ENCODE measurements around the gene RUBCN.
"Not testable (repeated sequence)": the region's sequence is repeated elsewhere in the genome, so short reads cannot be mapped to it uniquely, and the experiment has no call there.

The RUBCN gene

DNA sequence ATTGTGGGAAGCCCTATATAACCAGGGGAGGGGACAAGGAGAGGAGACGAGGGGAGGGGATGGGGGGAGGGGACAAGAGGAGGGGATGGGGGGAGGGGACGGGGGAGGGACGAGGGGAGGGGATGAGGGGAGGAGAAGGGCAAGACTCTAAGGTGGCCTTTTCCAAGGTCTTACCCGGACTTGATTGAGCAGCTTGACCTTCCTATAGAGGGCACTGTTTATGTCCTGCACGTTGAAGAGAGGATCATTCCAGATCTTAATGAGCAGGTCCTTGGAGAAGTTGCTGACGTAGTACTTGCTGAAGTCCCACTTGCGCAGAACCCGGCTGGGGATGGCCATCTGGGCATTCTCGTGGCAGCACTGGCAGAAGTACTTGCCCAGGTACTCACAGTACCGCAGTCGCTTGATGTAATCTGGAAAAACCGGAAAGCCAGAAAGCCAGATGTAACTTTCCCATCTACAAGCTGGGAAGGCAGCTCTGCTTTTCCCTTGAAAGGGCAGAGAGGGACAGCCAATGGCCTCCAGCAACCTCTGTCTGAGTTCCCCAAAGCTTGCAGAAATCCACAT is 55.7 kb downstream of the RUBCN start:
- DNase-seq, result no peak

DNA sequence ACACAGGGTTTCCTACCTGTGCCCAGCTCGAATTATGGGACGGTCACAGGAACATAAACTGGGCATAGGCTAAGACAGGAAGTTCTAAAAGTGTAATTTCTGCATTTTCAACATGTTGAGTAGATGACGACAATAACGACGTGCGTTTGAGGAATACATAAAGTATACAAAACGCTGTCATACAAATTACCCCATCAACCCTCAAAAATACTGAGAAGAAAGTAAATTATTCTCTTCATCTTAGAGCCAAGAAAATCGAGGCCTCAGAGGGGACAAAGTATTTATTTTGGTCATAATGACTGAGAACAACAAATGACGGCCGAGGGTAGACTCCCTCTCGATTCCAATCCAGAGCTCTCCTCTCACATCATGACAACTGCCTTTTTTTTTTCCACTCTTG is 60.8 kb downstream of the RUBCN start:
- DNase-seq, result no peak

DNA sequence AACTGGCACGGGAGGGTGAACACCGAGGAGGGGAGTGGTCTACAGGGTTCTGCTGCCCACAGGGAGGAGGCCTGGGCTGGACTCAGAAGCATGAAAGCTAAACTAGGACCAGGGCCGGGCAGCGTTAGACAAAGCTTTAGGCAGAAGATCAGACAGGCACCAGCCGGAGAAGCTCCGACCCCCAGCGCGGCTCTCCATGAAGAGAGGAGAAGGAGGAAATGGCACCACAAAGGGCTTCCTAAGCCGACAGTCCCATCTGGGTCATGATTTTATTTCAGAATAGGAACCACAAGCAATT is 61.2 kb downstream of the RUBCN start:
- no peak for DNase-seq

DNA sequence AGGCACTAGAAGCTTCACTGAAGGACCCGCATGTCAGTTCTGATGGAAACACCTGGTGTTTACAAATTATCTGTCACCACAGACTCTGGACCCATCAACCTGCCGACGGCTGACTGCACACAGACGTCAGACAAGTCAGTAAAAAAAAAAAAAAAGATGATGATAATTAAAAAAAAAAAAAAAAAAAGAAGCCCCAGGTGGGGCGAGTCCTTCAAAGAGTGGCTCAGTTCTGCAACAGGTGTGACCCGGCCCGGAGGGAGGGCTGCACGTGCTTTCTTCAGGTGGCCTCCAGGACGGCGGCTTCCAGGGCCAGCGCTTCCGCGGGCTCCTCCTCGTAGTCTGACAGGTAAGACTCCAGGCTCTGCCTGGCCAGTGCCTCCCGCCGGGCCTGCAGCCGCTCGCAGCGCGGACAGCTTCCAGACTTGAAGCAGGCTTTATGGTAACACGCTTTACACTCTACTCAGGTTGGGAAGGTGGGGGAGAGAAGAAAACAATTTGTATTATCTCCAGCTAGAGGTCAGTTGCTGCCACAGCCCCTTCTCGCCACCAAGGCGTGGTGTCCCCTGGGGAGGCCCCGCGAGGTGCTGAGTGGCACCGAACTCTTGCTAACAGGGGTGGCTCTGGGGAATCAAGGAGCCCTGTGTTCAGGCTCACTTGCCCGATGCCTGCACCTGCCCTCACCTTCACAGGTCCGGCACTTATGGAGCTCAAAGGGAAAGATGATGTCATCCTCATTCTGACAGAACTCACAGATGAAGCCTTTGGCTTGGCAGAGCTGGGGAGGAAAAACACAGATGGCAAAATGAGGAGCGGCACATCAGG is 61.8 kb downstream of the RUBCN start:
- DNase-seq, result no peak

DNA sequence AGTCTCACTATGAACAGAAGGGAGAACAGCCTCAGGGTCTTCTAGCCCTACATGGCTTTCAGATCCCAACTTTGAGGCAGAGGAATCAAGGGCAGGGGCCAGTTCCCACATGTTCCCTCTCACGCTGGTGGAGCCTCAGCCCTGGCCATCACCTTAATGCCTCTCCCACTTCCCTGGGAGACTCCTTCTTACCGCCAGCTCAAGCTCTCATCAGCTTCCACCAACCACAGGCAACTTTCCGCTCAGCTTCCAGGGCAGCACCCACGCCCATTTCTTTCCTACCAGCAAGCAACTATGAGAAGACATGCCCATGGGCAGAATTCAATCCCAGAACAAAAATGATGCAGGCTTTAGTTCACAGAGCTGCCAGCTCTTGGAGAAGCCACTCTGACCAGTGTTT is 63.5 kb downstream of the RUBCN start:
- DNase-seq, result no peak

DNA sequence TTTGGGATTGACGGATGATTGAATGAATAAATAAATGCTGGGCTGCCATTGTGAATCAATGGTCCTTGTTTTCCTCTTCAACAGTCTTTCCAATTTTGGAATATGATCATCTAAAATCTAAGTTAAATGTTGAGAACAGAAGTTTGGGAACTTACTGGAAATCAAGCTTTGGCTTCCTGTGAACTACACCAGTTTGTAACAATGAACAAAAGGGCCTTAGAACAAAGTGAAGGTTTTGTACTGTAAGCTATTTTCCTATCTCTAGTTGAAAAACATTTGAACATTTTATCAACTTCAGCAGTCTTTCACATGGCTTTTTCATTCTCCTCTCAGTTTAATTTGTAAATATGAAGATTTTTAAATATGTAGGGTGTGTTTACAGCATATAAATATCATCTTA is 66.3 kb downstream of the RUBCN start:
- DNase-seq, result no peak

DNA sequence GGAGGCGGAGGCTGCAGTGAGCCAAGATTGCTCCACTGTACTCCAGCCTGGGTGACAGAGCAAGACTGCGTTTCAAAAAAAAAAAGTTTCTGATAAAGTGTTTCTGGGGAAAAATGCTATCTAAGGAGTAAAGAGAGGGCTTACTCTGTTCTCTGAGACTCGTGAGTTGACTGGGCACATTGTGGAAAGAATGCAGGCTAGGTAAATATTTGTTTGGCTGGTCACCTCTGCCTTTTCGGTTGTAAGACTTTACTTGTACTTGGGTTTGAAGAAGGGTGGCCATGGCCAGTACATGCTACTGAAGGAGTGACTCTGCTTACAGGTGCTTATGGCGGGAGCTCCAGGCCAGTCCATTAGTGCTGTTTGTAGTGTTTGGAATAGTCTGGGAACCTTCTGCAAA is 68.7 kb downstream of the RUBCN start:
- DNase-seq, result no peak

DNA sequence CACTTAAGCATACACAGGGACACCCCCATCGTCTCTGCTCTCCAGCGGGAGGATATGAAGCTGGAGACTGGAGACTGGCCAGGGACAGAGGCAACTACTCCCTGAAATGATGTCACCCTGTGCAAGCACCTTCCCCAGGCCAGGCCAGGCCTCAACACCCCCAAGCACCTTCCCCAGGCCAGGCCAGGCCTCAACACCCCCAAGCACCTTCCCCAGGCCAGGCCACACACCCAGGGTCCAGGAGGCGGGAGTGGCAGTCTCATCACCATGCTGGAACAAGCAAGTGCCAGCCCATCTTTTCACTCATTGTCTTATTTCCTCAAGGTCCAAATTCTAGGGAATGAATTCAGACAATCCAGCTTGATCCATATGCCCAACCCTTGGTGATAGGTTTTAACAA is 69.4 kb downstream of the RUBCN start:
- not testable (repeated sequence) for DNase-seq

DNA sequence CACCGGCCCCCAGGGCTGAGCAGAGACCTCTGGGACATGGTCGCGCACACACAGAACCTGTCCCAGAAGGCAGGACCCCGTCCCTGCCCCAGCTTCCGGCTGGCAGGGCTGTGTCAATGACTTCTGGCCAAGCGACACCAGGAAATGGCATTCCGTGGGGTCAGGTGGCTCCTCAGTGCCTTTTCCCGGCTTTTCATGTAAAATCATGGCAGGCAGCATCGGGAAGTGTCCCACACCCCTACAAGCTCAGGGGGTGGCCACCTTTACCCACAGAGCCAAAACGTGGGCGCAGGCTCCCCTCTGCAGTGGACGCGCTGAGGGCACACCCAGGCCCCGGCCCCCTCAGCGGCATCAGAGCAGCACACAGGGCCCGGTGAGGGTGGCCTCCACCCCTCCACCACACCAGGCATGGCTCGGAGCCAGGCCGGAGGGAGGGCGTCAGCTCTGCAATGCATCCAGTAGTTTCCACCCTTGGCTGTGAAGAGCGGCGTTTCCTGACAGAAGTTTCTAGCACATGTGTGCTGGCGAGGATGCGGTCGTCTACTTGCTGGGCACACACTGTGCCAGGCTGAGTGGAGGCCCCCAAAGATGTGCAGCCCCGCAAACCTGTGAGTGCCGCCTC is 70.4 kb downstream of the RUBCN start:
- not testable (repeated sequence) for DNase-seq

DNA sequence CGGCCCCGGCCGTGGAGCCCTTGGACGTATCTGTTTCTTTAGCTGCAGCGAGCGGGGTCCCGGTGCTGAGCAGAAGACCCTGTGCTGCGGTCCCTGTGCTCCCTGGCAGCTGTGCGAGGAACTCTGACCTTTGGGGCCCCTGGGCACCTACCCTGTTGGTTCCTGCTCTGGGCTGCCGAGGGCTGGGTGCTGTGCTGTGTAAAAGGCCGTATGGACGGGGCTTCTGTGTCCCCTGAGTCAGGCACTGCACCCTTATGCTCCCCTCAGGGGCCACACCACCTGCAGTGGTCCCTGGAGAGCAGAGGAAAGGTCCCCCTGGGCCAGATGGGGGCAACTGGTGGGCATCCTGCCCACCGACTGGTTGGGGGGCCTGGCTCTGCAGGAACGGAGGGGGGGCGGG is 71.2 kb downstream of the RUBCN start:
- not testable (repeated sequence) for DNase-seq

DNA sequence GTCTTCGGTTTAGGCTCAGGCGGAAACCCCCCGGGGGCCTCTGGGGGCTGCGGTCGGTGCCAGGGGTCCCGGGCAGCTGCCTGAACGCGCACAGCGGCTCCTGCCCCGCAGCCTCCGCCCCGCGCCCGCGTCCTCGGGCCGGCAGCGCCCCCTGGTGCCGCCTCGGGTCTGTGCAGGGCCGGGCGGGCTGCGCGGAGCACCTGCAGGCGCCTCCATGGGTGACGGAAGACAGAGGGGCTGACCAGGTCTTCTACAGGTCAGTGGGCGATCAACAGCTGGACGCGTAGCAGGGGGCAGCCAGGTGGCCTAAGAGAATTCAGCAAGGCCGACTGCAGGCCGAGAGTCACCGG is 71.6 kb downstream of the RUBCN start:
- not testable (repeated sequence) for DNase-seq

DNA sequence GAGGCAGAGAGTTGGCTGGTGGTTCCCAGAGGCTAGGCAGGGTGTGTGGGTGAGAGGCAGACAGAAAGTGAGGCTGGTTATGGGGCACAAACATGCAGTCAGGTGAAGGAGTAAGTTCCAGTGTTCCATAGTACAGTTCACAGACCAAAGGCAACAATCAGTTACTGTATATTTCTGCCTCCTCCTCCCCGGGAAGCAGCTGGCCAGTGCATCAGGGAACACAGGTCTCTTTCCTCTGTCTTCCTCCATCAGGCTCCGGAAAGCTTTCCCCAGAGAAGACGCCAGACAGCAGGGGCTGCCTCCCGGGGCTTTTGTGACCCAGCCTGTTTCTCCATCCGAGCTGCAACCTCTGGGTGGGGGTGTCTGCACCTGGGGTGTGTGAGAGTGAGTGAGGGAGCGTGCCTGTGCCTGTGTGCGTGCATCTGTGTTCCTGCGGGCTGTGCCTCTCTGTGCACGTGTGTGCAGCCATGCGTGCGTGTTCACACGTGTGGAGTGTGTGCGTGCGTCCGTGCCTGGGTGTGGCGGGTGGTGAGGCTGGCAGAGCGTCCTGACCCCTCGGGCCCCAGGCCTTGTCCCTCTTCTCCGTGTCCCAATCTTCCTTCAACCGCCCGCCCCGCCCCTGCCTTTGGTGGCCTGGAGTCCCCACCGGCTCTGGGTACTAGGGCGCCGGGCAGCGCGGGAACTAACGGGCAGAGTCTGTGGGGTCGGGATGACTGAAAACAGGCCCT is 72.1 kb downstream of the RUBCN start:
- not testable (repeated sequence) for DNase-seq

DNA sequence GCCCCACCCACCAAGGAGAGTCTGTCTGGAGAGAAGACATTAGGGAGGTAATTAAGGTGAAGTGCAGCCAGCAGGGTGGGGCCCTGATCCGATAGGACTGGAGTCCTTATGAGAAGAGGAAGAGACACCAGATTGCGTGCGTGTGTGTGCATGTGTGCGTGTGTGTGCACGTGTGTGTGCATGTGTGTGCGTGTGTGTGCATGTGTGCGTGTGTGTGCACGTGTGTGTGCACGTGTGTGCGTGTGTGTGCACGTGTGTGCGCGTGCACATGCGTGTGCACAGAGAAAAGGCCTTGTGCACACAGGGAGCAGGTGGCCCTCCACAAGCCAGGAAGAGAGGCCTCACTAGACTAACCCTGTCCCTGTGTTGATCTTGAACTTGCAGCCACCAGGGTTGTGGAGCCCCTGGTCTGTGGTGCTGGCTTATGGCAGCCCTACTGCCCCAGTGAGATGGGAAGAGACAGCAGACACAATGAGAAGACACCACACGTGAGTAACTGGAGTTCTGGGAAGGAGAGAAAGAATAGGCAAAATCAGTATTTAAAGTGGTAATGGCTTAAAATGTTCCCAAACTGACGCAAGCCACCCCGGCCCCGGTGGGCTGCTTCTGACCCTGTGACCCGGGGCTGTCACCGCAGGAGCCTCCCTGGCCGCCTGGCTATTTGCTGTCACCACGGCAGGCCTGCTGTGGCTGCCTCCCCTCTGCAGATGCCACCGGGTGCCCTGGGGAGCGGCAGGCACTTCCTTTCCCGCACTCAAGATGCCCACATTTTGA is 73.2 kb downstream of the RUBCN start:
- DNase-seq, result not testable (repeated sequence)

DNA sequence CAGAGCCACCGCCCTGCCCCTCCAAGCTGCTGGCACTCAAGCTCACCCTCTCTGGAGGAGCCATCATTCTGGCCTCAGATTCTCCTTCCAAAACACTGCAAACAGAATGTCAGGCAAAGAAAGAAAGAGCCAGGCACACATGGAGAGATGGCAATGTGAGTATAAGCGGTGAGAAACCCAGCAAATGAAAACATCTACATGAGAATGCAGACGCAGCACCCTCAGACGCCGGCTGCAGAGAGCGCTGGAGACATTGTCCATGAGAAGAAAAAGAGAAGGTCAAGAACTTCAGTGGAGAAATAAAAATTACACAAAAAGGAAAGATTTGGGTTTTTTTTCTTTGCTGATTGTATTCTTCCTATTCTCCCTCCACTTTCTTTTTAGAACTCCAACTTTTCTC is 74.4 kb downstream of the RUBCN start:
- not testable (repeated sequence) for DNase-seq

DNA sequence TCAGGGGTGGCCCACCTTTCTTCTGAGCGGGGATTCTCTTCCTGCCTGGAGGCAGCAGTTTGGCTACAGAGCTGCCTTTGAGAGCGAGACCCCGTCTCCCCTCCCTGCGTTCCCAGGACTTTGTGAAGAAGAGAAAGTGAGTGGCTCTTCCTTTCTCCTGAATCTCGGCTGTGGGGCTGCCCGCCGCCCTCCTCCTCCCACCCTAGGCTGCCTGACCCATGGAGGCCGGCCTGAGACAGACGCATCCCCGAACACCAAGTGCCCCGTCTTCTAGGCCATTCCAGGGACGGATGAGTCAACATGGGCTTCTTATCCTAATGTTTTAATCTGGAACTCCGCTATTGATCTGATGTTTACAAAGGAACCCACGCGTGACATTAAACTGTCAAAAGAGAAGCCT is 74.8 kb downstream of the RUBCN start:
- not testable (repeated sequence) for DNase-seq

DNA sequence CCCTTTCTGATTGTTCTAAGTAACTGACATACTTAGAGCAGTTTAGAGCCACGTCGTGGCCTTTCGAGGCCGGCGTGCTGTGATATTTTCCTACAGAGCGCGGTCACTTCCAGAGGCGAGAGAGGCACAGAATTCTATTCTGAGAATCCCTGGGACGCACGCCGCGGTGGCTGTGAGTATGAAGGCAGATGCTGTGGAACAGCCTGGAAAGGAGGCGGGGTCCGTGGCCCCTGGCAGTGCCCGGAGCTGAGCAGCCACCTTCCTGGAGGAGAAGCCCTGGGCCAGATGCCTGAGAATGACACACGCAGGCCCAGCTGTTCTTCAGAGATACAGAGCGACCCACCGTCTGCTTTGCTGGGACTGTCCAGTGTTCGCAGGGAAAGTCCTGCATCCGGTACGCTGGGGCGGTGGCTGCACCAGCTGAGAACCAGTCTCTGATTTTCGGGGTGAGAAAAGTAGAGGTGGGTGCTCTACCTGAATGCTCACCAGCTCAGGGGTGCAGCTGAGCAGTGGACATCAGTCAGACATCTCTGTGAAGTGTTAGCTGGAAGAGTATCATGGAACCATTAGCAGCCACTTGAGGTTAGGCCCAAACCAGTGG is 75.4 kb downstream of the RUBCN start:
- not testable (repeated sequence) for DNase-seq

DNA sequence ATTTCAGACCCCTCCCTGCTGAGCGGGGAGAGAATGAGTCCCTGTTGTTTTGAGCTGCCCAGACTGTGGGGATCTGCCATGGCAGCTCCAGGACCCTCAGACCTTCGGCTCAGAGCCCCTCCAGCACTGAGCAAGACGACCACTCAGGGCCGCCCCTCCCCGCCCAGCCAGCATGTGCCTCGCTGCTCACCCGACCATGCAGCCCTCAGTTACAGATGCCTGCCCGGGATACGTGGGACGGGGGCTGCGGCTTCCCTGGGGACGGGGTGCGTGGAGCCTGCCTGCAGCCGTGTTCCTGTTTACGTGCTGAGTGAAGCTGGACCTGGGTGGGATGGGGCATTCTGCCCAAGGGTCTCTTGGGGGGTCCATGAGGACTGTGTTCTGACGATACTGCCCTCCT is 77.0 kb downstream of the RUBCN start:
- DNase-seq, result not testable (repeated sequence)

DNA sequence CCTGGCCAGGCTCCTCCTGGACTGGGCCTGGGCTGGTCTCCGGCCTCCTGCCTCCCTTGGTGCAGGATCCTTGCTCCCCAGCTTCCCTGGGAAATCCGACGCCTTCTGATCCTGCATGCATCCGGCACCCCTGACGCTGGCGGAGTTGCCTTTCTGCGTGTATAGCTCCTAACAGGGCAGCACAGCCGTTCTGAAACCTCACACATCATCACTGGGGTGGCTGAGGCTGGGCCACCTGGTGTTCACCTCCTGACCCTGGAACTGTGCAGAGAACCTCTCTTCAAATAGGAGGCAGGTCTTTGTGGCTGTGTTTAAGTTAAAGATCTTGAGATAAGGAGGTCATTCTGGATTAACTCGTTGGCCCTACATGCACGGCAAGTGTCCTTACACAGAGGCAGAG is 77.6 kb downstream of the RUBCN start:
- not testable (repeated sequence) for DNase-seq

DNA sequence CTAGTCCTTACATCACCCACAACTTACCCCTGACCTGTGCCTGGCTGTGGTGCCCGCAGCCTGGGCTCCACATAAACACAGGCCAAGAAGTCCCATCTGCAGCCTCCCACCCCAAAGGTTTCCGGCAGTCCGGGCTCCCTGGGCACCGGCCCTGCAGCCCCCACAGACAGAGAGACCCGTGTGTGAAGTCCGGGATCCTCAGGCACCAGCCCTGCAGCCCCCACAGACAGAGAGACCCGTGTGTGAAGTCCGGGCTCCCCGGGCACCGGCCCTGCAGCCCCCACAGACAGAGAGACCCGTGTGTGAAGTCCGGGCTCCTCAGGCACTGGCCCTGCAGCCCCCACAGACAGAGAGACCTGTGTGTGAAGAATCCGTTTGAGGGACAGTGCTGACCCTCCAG is 78.0 kb downstream of the RUBCN start:
- not testable (repeated sequence) for DNase-seq

DNA sequence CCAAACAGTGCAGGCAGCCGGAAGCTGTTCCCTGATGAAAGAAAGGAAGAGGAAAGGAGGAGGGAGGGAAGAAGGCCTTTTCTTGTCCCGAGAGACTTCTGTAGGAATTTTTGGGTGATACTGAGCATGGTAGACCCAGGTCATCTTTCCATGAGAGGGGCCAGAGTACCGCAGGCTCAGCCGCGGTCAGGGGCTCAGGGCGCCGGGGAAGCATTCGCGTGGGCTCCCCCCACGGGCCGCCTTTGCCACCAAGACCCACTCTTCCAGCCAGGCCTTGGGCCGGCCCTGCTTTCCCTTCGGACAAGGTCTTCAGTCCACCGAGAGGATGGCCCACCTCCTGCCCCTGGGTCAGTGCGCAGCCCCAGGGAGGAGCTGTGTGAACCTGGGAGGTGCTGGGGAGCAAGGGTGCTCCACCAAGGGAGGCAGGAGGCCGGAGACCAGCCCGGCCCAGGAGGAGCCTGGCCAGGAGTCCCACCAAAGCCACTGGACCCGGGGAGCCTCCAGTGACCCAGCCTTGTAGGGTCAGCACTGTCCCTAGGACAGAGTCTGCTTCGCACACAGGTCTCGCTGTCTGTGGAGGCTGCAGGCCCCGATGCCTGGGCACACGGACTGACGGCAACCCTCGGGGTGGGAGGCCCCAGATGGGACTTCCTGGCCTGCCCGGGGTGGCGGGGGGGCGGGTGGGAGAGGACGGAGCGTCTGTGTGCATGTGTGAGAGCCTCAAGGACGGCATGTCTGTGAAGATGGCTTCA is 79.0 kb downstream of the RUBCN start:
- not testable (repeated sequence) for DNase-seq

DNA sequence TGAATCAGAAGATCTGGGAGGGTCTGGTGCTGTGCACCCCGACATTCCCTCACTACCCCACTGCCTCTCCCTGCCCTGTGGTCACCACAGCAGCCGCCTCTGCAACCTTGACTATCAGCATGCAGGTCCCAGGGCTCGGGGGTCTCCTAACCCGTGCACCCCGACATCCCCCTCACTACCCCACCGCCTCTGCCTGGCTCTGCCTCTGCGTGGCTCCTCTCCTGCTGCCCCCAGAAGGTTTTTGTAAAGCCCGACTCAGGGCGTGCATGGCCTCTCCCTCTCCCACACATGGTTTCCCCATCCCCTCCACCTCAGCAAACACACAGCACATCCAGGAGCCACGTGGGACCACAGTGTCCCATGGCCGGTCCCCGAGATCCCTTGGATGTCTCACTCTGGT is 79.7 kb downstream of the RUBCN start:
- not testable (repeated sequence) for DNase-seq

DNA sequence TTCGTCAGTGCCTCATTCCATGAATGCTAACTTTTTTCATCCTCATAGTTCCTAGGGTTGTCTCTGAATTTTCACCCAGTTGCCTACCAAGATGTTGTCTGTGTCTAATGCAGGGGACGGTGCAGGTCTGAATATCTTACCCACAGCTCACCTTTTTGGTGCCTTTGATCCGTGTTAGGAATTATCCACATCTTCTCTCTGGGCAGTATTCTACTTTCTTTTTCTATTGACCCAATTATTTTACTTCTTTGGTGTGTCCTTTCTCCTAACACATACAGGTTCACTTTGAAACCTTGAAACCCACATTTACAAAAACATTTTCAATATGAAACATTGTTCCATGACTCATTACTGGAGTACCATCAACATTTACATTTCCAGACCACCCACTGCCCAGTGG is 80.6 kb downstream of the RUBCN start:
- DNase-seq, result not testable (repeated sequence)
